C4-2B (cell line): ENCODE results near the gene GALNT8.

Experiments used
- H3K27ac ChIP-seq: fragments of 450-650 bp; 2 replicates; pipeline ENCODE4 v1.5.1; 2017
- ZFX ChIP-seq: fragments of 450-650 bp; IDR thresholded peaks from 2 replicates; pipeline ENCODE4 v1.6.1; 2017
- TF ChIP-seq, protein P1 (sequence below): fragments of 450-650 bp; conservative IDR thresholded peaks from 2 replicates; pipeline ENCODE4 v1.5.1; 2017; ENCODE audit warnings: mild to moderate bottlenecking

GALNT8 gene

GRCh38 chr12:4796694-4797482 is 76.7 kb downstream of the GALNT8 start:
- TF ChIP-seq, protein P1, sequence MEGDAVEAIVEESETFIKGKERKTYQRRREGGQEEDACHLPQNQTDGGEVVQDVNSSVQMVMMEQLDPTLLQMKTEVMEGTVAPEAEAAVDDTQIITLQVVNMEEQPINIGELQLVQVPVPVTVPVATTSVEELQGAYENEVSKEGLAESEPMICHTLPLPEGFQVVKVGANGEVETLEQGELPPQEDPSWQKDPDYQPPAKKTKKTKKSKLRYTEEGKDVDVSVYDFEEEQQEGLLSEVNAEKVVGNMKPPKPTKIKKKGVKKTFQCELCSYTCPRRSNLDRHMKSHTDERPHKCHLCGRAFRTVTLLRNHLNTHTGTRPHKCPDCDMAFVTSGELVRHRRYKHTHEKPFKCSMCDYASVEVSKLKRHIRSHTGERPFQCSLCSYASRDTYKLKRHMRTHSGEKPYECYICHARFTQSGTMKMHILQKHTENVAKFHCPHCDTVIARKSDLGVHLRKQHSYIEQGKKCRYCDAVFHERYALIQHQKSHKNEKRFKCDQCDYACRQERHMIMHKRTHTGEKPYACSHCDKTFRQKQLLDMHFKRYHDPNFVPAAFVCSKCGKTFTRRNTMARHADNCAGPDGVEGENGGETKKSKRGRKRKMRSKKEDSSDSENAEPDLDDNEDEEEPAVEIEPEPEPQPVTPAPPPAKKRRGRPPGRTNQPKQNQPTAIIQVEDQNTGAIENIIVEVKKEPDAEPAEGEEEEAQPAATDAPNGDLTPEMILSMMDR: no peak
- TF ChIP-seq ZFX: no peak
- no peak overlapping the region for H3K27ac ChIP-seq

DNA sequence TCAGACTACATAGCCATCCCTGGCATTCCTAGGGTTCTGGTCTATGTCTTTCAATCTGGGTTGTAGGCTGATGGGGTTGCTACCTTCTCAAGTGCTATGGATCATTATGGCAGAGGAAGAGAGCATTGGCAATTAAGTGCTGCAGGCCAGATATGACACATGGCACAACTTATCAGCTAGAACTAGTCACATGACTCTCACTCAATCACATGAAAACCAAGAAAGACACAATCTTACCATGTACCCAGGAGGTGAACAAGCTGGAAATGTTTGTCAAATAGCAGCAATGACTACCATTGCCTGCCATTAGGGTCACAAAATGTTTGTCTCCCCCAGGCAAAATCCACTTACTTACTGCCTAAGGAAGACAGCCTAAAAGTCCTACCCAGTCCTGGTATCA is 80.4 kb downstream of the GALNT8 start:
- TF ChIP-seq ZFX: no peak
- TF ChIP-seq, protein P1: no peak
- H3K27ac ChIP-seq: no peak overlapping the region

- no peak overlapping the region for H3K27ac ChIP-seq
- no peak for TF ChIP-seq ZFX
- TF ChIP-seq, protein P1: no peak
Measured at GRCh38 chr12:4802841-4803240, 82.6 kb downstream of the GALNT8 start.

GRCh38 chr12:4806439-4807115 is 86.4 kb downstream of the GALNT8 start:
- no peak overlapping the region for H3K27ac ChIP-seq
- TF ChIP-seq ZFX: no peak
- TF ChIP-seq, protein P1: no peak

GRCh38 chr12:4807116-4807783 is 87.0 kb downstream of the GALNT8 start:
- no peak overlapping the region for H3K27ac ChIP-seq
- TF ChIP-seq ZFX: no peak
- TF ChIP-seq, protein P1: no peak

DNA sequence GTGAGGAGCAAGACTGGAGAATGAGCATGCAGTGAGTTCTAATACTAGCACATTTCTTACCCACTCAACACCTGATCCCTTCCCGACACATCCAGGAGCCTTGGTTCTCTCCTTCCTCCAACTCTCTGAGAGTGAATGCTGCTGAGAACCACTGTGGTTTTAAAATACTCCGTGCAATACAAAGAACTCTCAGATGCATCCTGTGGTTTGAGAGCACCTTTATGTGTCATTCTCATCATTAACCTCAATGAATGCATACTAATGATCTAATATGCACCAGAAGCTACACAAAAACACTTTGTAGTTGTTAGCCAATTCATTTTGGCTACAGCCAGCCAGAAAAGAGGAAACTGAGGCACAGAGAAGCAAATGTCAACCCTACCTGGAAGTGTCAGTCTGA is 87.6 kb downstream of the GALNT8 start:
- no peak for TF ChIP-seq ZFX
- TF ChIP-seq, protein P1: no peak
- H3K27ac ChIP-seq: no peak overlapping the region

DNA sequence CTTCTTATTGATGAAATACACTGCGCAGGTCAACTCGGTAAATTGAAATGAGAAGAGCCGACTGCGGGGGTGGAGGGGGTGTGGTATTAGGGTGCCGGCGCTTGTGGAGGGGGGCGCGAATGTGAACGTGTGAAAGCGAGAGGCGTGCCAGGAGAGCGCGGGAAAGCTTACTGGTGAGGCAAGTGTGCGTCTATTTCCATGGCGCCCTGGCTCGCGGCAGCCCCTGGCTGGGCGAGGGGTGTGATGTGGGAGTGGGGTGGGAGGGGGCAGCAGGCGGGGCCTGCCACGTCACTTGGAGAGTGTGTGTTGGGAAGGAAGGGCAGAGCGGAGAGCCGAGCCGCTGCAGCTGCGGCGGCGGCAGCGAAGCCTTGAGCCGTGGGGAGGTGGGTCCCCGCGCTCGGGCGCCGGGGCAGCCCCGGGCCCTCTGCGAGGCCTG is 88.8 kb downstream of the GALNT8 start:
- TF ChIP-seq, protein P1: no peak
- no peak for TF ChIP-seq ZFX
- no peak overlapping the region for H3K27ac ChIP-seq
